Glutamatergic neuron (in vitro differentiated cells): ENCODE measurements around the gene GPR15. TPM values are rescaled to one million over a fixed set of nuclear protein-coding genes. Genes with fewer than 3 reads are reported as not detected.

Source experiments
- DNase-seq: peaks from one replicate; pipeline ENCODE4 v3.0.0; 2022
- H3K27ac Mint-ChIP-seq: one replicate; pipeline ENCODE4 v1.8.0; 2020; ENCODE audit warnings: mild to moderate bottlenecking, mixed read lengths, inconsistent platforms; ENCODE audit not compliant: unreplicated experiment
- H3K27me3 Mint-ChIP-seq: one replicate; pipeline ENCODE4 v1.8.0; 2020; ENCODE audit warnings: mild to moderate bottlenecking, moderate library complexity, mixed read lengths, inconsistent platforms; ENCODE audit not compliant: unreplicated experiment
- H3K36me3 Mint-ChIP-seq: one replicate; pipeline ENCODE4 v1.8.0; 2020; ENCODE audit warnings: mild to moderate bottlenecking, mixed read lengths, inconsistent platforms; ENCODE audit not compliant: unreplicated experiment
- H3K4me1 Mint-ChIP-seq: one replicate; pipeline ENCODE4 v1.8.0; 2020; ENCODE audit warnings: mild to moderate bottlenecking, low read depth, mixed read lengths, inconsistent platforms; ENCODE audit not compliant: unreplicated experiment
- H3K4me3 Mint-ChIP-seq: one replicate; pipeline ENCODE4 v1.8.0; 2020; ENCODE audit warnings: mild to moderate bottlenecking, mixed read lengths, inconsistent platforms; ENCODE audit not compliant: unreplicated experiment
- H3K9me3 Mint-ChIP-seq: one replicate; pipeline ENCODE4 v1.8.0; 2020; ENCODE audit warnings: mild to moderate bottlenecking, moderate library complexity, mixed read lengths, inconsistent platforms; ENCODE audit not compliant: unreplicated experiment
- CTCF ChIP-seq: fragments of 200-600 bp; sonication (generic); IDR thresholded peaks from one replicate; pipeline ENCODE4 v1.5.0; 2021; ENCODE audit not compliant: partially characterized antibody, unreplicated experiment
- total RNA-seq: library from RNA; stranded (reverse); fragmentation: NEBNext Ultra II Directional; extraction: Animal tissue kit (Norgen Biotek cat#: 25700); gene quantifications from one replicate; pipeline ENCODE4 v1.2.1, GENCODE V29; 2021; ENCODE audit not compliant: unreplicated experiment

The GPR15 gene
- total RNA-seq, 1 donor from 2014 or later = not detected

- Mint-ChIP-seq H3K27ac (peak overlapping the region; percentile 87), H3K4me1 (peaks cover 5% of the 10 kb centered on the region), H3K4me3 (peak overlapping the region; percentile 95), H3K27me3 (no peaks in the 10 kb centered on the region), H3K9me3 (no peaks in the 10 kb centered on the region), H3K36me3 (no peaks in the 10 kb centered on the region)
- DNase-seq = peak; percentile 22
- TF ChIP-seq CTCF = no peak
Observed at GRCh38 chr3:98521897-98522543, 9.8 kb upstream of the GPR15 start.

- Mint-ChIP-seq H3K27me3 (no peaks in the 10 kb centered on the region), H3K9me3 (no peaks in the 10 kb centered on the region), H3K4me1 (peaks cover 5% of the 10 kb centered on the region), H3K4me3 (peak within 1 kb of the TSS; percentile 95), H3K27ac (peak within 1 kb of the TSS; percentile 92), H3K36me3 (no peaks in the 10 kb centered on the region)
- peak; percentile 96 for DNase-seq
- TF ChIP-seq CTCF = no peak
Observed at GRCh38 chr3:98522544-98523281, 9.1 kb upstream of the GPR15 start, which contains the start of gene CLDND1. Gene CLDND1 (minus strand): TSS chr3:98522902. CDS start chr3:98521424, 1,478 bp downstream.

- Mint-ChIP-seq H3K27ac (no peak overlapping the region), H3K4me1 (peaks cover 3% of the 10 kb centered on the region), H3K4me3 (no peak overlapping the region), H3K36me3 (no peaks in the 10 kb centered on the region), H3K27me3 (no peaks in the 10 kb centered on the region), H3K9me3 (no peaks in the 10 kb centered on the region)
- no peak for DNase-seq
- TF ChIP-seq CTCF = no peak
Observed at GRCh38 chr3:98525494-98525893, 6.3 kb upstream of the GPR15 start.

GRCh38 chr3:98528474-98529346 is 3.1 kb upstream of the GPR15 start:
- no peak overlapping the region for H3K27ac Mint-ChIP-seq
- no peak for DNase-seq
- TF ChIP-seq CTCF = no peak

More at GRCh38 chr3:98528474-98529346, 3.1 kb upstream of the GPR15 start:
- Mint-ChIP-seq H3K4me3 (no peak overlapping the region), H3K27me3 (no peaks in the 10 kb centered on the region), H3K4me1 (peaks cover 3% of the 10 kb centered on the region), H3K36me3 (no peaks in the 10 kb centered on the region), H3K9me3 (no peaks in the 10 kb centered on the region)
